ENCODE data around the gene INHA.

INHA gene

DNA sequence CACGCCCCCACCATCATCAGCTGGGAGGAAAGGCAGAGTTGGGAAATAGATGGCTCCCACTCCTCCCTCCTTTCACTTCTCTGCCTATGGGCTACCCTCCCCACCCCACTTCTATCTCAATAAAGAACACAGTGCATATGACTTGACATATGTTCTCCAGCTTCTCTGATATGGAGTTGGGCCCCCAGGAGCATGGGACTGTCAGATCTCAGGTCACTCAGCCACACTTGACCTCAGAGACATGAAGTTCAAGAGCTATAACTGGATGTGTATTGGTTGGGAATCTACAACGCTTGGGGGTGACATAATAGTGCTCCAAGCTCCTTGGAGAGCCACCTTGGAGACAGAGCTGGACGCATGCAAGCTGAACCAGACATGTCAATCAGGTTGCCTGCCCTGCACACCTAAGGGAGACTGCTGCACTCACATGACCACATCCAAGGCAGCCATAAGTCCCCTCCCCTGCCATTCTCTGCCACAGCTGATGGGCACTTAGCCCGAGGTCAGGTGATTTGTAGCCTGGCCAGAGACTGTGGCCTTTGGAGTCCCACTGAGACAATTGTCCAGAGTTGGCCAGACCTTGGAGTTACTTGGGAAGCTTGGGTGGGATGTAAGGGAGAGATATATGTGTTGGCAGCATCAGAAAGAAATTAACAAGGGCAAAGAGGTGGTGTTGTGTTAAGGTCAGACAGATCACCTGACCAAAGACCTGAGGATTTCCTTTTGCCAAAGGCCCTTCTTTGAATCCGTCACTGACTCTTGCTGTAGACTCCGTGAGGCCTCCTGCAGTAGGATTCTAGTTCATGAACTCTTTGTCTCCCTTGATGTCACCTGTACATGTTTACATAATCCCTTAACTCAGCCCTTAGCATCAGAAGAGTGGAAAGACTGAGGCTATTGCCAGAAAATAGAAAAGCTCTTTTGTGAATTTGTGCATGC, 3.7 kb downstream of the INHA start:
- no peak for DNase-seq

DNA sequence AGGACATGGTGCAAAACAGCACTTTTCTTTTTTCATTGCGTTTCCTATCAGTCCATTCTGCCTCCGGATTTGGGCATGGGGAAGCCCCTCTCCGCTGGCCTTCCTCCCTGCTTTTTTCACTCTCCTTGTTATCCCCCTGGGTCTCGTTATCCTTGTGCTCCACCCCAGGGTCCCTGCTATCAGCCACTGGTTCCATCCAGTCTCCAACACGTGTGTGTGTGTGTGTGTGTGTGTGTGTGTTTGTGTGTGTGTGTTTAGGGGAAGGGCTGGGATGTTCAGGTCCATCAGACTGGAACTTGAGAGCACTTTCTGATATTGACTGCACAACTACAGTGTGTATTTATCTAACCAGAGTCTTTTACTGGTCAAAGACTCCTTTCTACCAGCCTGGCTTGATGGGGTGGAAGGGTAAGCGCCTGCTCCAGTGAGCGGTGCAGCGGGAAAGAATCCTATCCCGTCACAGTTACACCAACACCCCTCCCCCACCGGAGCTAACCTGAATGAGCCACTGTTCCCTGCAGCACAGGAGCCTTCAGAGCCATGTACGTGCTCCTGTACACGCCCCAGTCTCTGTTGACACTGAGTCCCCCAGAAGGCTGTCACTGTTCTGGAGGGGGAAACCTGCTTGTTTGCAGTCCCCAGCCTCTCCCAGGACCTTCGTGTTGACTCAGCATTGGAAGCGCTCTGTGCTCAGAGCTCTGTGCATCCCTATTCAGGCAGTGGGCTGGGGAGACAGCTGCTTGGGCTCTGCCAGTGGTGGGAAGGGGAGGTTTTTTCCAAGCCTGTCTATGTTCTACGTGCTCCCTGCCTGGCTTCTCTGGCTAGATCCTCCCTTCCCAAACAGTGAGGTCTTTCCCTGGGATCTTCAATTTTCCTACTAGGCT, 4.6 kb downstream of the INHA start:
- DNase-seq: no peak

DNA sequence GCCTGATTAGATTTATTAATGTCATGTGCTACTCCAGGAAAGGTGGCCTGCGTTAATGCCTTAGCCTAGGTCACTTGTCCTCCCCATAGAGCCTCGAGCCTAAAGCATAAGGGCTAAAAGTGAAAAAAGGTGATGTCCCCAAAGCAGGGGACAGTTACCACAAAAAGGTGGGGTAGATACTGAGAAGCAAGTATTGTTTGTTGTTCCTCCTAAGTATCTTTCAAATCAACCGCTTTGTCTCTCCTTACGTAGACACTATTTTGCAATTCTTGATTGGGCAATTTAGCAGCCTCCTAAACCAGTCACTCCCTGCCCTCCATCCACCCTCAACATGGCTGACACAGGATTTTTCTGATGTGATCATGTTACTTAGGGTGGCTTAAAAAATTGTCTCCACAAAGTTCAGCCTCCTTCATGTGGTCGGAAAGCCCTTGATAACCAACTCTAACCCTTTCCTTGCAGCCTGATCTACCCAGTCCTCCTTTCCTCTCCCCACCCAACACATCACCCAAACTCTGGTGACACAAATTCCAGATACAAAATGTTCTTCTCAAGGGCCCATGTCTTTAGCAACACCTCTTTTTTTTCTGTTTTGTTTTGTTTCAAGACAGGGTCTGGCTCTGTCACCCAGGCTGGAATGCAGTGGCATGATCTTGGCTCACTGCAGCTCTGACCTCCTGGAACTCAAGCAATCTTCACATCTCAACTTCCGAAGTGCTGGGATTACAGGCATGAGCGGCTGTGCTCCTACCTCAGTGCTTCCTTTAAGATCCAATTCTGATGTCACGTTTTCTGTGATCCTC, 6.9 kb downstream of the INHA start:
- DNase-seq: no peak

DNA sequence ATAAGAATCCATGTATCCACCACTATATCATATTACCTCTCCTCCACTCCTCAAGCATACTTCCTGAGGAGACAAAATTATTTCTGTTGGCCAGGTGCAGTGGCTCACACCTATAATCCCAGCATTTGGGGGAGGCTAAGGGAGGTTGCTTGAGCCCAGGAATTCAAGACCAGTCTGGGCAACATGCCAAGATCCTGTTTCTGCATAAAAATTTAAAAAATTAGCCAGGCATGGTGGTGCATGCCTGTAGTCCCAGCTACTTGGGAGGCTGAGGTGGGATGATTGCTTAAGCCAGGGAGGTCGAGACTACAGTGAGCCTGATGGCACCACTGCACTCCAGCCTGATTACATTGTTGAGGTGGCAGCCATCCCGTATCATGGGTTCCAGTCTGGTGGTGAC, 9.2 kb downstream of the INHA start:
- DNase-seq: no peak

DNA sequence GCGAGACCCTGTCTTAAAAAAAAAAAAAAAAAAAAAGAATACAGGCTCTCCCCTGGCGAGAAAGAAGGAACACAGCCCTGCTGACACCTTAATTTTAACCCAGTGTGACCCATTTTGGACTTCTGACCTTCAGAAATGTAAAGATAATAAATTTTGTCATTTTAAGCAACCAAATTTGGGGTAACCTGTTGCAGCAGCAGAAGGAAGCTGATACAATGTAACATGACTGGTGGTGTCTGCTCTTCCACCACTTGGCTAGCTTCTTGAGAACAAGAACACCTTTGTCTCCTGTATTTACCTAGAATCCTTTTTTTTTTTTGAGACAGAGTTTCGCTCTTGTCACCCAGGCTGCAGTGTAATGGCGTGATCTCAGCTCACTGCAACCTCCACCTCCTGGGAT, 19.0 kb downstream of the INHA start:
- DNase-seq: no peak

DNA sequence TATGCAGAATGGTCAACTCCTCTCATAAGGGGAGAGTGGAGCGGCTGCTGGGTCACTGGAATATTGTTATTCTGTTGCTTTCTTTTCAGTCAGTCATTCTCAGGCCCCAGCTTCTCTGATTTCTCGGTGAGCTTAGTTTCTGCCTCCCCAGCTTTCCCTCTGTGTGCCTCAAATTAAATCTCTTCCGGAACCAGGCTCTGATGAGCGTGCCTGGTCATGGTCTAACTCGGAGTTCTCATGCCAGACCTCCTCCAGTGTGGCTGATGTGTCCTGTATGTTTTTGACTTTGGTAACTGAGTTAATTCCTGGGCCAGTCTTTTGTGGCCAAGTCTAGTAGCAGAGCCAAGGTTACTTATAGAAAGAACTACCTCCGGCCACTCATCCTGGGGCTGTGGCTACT, 20.6 kb downstream of the INHA start:
- no peak for DNase-seq

DNA sequence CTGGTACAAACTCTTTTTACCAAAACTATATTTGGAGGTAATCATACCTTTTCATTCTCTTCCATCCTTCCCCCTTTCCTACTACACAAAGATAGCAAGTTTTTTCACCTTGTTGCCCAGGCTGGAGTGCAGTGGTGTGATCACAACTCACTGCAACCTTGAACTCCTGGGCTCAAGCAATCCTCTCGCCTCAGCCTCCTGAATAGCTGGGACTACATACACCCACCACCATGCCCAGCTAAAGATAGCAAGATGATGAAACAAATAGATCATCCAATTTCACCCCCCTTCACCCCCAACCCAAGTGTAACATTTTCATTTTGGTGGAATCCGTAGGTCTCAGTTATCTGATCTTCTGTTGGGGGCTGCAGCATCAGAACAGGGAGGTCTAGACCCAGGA, 21.0 kb downstream of the INHA start:
- no peak for DNase-seq

DNA sequence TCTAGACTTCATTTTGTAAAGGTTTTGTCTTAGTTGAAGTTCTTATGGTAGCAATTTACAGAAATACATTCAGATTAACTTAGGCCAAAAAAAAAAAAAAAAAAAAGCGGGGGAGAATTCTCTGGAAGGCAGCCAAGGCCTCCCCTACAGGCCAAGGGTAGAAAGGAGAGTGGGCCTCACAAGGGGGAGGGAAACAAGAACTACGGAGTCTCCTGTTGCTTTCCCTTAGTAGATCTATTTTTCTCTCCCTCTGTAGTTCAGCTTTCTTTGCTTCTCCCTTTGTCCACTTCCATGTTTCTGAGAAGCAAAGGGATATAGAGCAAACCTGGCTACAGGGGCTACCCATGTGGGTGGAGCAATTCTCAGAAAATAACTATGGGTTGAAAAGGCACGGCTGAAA, 23.1 kb downstream of the INHA start:
- no peak for DNase-seq

DNA sequence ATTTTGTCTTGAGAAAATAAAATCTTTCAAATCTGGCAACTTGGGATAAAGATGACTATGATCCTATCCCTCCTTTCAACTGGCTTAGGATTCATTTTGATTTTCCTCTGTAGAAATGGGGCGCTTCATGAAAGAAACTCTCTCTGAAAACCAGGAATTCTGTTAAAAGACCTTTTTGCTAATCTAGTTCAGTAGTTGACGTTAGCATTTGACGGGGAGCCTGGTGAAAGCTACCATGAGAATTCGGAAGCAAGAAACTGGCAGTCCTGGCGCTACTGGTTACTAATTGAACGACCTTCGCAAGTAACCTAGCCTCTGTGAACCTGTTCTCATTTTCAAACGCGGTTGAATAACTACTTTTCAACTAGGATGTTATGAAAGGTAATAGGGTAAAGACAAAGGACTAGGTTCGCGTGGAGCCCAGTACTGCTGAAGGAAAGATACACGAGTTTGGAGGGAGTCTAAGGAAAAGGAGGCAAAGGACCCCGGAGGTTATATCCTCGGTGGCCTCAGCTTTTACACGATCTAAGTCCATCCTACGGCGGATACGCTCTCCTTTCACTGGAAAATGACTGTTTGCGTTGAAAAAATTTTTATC, 24.9 kb downstream of the INHA start:
- DNase-seq: no peak

DNA sequence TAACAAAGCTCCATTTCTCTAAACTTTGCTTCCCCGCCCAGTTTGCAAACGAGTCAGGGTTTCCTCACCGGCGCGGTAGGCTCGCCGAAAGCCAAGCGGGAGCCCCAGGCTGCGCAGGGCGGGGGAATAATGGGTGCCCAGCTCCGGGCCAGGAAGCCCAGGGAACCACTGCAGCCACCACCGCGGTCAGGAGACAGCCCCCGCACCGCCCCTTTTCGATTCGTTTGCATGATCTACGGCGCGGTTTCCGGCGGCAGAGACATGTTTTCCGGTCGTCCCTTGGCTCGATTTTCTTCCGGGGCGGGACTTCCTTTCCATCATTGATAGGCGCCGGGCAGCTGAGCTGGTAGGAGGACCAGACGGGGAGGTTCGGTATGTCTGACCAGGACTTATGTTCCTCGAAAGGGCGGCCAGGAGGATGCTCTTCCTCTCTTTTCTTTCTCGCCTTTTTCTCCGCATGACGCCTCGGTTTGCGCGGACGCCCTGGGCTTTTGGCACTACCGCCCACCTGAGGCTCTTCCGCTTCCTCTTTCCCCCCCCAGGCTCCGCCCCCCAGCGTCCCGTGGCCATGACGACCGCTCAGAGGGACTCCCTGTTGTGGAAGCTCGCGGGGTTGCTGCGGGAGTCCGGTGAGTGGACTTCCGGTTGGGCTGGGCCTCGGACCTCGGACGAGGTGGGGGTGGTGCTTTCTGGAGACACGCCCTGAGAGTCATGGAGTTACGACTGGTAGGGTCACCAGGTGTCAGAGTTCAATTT, 25.6 kb downstream of the INHA start, which contains the start of gene STK11IP:
STK11IP (plus strand) TSS at position 306 of the 756 bp plus-strand sequence; CDS start at position 569, 263 bp downstream.
- peak; percentile 77 for DNase-seq

DNA sequence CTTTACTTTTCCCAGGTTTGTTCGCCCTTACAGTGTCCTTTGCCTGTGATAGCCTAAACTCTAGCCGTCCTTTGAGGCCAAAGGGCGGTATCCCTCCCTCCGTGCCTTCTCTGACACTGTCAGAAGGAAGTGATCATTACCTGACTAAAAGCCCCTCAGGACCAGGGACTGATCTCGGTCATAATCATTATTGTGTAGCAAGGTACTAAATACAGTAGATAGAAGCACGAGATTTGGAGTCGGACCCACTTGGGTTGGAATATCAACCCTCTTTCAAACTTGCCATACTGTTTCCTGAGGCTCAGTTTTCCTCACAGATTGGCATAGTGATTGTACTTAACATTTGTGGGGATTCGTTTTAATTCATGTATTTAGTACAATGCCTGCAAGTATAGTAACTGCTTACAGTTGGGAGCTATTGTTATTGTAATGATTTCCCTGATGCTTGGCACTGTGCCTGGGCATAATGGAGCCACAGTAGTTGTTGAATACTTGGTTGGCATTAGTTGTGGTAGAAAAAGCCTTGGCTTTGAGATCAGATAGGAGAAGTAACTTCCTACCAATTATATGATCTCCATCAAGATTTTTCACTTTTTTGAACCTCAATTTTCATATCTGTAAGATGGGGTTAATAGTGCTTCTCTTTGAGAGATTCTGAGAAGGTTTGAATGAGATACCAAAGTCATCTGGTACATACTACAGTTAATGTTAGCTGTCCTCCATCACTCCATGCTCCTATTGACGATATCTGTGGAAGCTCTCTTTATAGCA, 26.4 kb downstream of the INHA start:
- DNase-seq: no peak

DNA sequence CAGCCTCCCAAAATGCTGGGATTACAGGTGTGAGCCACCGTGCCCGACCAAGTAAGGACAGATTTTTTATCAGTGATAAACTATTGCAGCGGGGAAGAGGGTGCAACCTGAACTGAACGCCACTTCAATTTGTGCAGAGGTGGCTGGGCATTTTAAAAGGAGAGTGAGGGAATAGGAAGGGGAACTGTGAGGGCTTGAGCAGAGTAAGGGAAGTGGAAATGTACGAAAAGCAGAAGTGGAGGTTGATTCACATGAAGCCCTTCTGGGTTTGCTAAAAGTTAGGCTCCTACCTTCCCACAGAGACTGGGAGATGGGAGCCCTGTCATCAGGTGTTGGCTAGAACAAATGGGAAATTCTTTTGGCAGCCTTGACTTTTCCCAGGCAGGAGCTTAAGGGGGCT, 31.7 kb downstream of the INHA start:
- no peak for DNase-seq

DNA sequence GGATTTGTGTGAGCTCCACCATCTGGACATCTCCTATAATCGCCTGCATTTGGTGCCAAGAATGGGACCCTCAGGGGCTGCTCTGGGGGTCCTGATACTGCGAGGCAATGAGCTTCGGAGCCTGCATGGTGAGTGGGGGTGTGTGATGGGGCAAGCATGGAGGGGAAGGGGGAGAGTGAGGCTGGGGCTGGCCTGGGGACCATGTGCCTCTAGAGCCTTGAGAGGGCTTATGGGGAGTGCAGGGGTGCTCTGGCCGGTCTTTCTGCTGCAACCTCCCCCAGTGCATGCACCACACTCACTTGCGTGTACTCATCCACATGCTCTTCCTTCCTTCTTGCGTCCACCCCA, 33.5 kb downstream of the INHA start:
- DNase-seq: no peak

DNA sequence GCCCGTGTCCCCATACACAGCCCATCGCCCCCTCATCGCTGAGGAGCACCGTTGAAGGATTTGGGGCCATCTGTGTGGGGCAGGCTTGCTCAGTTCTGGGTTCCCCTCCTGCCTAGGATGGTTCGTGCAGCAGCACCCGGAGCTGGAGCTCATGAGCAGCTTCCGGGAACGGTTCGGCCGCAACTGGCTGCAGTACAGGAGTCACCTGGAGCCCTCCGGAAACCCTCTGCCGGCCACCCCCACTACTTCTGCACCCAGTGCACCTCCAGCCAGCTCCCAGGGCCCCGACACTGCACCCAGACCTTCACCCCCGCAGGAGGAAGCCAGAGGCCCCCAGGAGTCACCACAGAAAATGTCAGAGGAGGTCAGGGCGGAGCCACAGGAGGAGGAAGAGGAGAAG, 35.8 kb downstream of the INHA start:
- DNase-seq: no peak

DNA sequence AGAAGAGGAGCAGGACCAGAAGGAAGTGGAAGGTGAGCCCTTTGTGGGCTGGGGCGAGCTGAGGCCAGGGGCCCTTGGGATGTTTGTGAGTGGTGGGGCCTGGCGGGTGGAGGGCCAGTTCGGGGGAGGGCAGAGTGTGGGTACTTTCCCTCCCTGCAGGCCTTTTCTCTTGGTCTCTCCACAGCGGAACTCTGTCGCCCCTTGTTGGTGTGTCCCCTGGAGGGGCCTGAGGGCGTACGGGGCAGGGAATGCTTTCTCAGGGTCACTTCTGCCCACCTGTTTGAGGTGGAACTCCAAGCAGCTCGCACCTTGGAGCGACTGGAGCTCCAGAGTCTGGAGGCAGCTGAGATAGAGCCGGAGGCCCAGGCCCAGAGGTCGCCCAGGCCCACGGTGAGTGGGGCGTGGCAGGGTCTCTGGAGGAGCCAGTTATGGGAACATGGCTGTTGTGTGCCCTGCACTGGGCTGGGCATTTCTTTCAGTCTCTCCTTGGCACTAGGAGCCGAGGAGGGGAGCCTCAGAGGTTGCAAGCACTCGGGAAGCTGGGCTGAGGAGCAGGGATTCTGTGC, 36.4 kb downstream of the INHA start:
- no peak for DNase-seq

DNA sequence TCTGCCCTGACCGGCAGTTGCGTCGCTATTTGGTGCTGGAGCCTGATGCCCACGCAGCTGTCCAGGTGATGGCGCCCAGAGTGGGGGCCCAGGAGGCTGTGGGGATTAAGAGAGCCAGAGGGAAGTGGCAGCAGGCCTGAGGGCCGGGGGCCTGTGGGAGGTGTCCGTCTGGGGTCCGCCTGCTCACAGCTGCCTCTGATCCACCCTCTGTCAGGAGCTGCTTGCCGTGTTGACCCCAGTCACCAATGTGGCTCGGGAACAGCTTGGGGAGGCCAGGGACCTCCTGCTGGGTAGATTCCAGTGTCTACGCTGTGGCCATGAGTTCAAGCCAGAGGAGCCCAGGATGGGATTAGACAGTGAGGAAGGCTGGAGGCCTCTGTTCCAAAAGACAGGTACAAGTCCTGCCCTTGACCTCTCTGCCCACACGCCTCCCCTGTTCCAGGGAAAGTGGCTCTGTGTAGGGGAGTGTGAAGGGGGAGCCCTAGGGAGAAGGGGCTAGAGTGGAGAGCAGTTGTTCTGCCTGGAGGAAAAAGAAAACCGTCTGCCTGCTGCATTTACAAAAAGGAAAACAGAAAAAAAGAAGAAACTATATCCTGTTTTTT, 37.1 kb downstream of the INHA start:
- DNase-seq: no peak

DNA sequence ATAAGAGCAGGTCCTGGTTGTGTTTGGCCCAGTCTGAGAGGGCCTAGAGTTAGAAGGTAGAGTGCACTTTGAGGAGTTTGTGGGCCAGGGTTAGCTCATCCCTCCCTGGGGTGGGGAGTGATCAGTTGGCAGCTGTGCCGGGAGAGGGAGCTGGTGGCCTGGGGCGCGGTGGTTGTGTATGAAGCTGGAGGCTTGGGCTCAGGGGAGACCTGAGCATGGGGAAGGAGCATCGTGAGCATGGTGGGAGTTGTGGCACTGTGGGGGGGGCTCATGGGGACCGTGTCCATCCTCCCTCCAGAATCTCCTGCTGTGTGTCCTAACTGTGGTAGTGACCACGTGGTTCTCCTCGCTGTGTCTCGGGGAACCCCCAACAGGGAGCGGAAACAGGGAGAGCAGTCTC, 39.2 kb downstream of the INHA start:
- no peak for DNase-seq

DNA sequence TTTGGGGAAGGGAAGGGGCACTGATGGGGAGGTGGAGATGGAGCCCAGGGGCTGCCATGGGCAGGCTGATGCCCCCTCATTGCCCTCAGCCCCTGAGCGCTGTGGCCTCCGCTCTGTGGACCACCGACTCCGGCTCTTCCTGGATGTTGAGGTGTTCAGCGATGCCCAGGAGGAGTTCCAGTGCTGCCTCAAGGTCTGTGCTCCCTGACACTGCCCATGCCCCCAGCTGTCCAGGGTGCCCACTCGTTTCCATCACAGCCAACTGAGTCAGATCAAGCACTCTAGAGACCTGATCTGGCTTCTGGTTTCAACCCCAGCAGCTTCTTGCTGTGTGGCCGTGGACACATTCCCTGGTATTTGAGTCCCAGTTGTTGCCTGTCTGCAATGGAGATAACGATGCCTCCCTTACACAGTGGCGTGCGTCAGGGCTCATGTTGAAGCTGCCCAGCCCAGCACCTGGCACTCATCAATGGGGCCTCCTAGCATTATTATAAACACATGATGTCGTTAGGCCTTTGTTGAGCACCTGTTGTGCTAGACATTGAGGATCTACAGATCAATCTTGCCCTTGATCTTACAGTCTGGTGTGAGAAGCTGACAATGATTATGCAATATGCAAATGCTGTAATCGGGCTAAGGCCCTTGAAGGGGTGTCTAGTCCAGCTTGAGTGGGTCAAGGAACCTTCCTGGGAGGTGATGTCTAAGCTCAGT, 39.9 kb downstream of the INHA start:
- no peak for DNase-seq

DNA sequence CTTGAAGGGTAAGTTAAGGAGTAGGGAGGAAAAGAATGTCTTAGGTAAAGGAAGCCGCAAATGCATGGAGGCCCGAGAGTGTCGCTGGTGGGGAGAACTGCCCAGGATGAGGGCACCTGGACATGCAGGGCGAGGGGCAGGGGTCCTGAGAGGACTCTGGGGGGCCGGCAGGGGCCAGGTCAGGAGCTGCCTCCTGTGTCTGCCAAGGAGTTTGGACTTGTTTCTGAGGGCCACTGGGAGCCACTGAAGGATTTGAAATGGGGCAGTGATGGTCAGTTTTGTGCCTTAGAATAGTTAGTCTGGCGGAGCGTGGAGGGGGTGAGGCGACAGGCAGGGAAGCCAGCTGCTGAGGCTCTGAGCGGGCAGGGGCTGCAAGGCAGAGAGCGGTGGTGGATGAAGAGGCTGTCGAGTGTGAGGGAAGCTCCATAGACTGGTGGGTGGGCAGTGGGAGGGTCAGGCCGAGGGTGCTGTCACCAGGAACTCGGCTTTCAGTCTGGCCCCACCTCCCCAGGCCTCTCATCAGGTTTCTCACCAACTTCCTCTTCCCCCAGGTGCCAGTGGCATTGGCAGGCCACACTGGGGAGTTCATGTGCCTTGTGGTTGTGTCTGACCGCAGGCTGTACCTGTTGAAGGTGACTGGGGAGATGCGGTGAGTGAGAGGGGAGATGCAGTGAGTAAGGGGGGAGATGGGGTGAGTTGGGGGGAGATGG, 40.6 kb downstream of the INHA start:
- DNase-seq: no peak
